Measurements from ENCODE around the gene CD27. TPM values are rescaled to one million over a fixed set of nuclear protein-coding genes. Genes with fewer than 3 reads are reported as not detected.

CD27 gene
- total and polyA plus RNA-seq, 2 of the 13 experiments (the other 11 are each of a cell fraction or from before 2014, with no cell fraction given) = 0.12 TPM; not detected in 1

DNA sequence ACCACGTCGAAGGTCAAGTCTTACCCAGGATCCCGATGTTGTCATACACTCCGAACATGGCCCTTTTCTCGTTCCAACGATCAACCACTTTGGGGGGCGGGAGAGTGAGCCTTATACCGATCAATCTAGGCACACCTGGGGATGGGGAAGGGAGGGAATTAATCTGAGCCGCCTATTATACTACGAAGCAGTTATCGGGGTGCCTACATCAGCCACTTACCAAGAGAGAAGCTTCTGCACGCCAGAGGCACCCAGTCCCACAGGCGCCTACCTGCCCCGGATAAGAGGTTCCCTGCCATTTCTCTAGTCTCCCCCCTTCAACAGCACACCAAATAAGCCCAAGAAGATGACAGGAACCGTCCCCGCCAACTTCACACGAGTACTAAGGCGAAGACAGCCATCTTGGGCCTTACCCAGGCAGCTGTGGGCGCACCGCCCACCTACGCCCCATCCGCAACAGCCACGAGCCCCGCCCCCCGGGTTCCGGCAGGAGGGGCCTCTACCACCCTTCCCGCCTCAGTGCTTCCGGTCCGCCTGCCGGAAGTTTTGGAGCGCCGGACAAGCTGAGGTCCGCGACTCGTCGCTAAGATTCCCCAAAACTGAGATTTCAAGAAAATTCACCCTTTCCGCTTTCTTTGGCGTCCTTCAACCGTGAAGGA, 48.2 kb downstream of the CD27 start, which contains the start of gene MRPL51 (continued):
- TF ChIP-seq, protein P1, sequence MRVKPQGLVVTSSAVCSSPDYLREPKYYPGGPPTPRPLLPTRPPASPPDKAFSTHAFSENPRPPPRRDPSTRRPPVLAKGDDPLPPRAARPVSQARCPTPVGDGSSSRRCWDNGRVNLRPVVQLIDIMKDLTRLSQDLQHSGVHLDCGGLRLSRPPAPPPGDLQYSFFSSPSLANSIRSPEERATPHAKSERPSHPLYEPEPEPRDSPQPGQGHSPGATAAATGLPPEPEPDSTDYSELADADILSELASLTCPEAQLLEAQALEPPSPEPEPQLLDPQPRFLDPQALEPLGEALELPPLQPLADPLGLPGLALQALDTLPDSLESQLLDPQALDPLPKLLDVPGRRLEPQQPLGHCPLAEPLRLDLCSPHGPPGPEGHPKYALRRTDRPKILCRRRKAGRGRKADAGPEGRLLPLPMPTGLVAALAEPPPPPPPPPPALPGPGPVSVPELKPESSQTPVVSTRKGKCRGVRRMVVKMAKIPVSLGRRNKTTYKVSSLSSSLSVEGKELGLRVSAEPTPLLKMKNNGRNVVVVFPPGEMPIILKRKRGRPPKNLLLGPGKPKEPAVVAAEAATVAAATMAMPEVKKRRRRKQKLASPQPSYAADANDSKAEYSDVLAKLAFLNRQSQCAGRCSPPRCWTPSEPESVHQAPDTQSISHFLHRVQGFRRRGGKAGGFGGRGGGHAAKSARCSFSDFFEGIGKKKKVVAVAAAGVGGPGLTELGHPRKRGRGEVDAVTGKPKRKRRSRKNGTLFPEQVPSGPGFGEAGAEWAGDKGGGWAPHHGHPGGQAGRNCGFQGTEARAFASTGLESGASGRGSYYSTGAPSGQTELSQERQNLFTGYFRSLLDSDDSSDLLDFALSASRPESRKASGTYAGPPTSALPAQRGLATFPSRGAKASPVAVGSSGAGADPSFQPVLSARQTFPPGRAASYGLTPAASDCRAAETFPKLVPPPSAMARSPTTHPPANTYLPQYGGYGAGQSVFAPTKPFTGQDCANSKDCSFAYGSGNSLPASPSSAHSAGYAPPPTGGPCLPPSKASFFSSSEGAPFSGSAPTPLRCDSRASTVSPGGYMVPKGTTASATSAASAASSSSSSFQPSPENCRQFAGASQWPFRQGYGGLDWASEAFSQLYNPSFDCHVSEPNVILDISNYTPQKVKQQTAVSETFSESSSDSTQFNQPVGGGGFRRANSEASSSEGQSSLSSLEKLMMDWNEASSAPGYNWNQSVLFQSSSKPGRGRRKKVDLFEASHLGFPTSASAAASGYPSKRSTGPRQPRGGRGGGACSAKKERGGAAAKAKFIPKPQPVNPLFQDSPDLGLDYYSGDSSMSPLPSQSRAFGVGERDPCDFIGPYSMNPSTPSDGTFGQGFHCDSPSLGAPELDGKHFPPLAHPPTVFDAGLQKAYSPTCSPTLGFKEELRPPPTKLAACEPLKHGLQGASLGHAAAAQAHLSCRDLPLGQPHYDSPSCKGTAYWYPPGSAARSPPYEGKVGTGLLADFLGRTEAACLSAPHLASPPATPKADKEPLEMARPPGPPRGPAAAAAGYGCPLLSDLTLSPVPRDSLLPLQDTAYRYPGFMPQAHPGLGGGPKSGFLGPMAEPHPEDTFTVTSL (CRISPR knock-in tag; IDR thresholded peaks at IDR 0.05; ENCODE audit: borderline replicate concordance) = no peak; the same call in 1 of the 2 replicates
- TF ChIP-seq NONO (IDR thresholded peaks at IDR 0.05) (no peak), NONO (CRISPR knock-in tag; conservative IDR thresholded peaks at IDR 0.05) (no peak), HMG20A (CRISPR knock-in tag; IDR thresholded peaks at IDR 0.05; ENCODE audit: borderline replicate concordance) (no peak), KLF6 (CRISPR knock-in tag; IDR thresholded peaks at IDR 0.05) (0 out of 2 replicates have a peak, but pooled peaks have one; percentile 31), SP4 (CRISPR knock-in tag; IDR thresholded peaks at IDR 0.05) (peak; percentile 84), JARID2 (CRISPR knock-in tag; IDR thresholded peaks at IDR 0.05; ENCODE audit: insufficient replicate concordance) (peak; percentile 38), HMG20B (CRISPR knock-in tag; conservative IDR thresholded peaks at IDR 0.05) (no peak), ZNF749 (CRISPR knock-in tag; IDR thresholded peaks at IDR 0.05; ENCODE audit: borderline replicate concordance) (no peak), ZNF432 (CRISPR knock-in tag; IDR thresholded peaks at IDR 0.05; ENCODE audit: borderline replicate concordance) (no peak)
- TF ChIP-seq, protein P2, sequence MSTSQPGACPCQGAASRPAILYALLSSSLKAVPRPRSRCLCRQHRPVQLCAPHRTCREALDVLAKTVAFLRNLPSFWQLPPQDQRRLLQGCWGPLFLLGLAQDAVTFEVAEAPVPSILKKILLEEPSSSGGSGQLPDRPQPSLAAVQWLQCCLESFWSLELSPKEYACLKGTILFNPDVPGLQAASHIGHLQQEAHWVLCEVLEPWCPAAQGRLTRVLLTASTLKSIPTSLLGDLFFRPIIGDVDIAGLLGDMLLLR (CRISPR knock-in tag; IDR thresholded peaks at IDR 0.05) = no peak
- TF ChIP-seq, protein P3, sequence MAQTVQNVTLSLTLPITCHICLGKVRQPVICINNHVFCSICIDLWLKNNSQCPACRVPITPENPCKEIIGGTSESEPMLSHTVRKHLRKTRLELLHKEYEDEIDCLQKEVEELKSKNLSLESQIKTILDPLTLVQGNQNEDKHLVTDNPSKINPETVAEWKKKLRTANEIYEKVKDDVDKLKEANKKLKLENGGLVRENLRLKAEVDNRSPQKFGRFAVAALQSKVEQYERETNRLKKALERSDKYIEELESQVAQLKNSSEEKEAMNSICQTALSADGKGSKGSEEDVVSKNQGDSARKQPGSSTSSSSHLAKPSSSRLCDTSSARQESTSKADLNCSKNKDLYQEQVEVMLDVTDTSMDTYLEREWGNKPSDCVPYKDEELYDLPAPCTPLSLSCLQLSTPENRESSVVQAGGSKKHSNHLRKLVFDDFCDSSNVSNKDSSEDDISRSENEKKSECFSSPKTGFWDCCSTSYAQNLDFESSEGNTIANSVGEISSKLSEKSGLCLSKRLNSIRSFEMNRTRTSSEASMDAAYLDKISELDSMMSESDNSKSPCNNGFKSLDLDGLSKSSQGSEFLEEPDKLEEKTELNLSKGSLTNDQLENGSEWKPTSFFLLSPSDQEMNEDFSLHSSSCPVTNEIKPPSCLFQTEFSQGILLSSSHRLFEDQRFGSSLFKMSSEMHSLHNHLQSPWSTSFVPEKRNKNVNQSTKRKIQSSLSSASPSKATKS (CRISPR knock-in tag; IDR thresholded peaks at IDR 0.05) = no peak
- TF ChIP-seq, protein P4, sequence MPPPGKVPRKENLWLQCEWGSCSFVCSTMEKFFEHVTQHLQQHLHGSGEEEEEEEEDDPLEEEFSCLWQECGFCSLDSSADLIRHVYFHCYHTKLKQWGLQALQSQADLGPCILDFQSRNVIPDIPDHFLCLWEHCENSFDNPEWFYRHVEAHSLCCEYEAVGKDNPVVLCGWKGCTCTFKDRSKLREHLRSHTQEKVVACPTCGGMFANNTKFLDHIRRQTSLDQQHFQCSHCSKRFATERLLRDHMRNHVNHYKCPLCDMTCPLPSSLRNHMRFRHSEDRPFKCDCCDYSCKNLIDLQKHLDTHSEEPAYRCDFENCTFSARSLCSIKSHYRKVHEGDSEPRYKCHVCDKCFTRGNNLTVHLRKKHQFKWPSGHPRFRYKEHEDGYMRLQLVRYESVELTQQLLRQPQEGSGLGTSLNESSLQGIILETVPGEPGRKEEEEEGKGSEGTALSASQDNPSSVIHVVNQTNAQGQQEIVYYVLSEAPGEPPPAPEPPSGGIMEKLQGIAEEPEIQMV (CRISPR knock-in tag; IDR thresholded peaks at IDR 0.05; ENCODE audit: low read depth) = peak; percentile 86
- TF ChIP-seq, protein P5, sequence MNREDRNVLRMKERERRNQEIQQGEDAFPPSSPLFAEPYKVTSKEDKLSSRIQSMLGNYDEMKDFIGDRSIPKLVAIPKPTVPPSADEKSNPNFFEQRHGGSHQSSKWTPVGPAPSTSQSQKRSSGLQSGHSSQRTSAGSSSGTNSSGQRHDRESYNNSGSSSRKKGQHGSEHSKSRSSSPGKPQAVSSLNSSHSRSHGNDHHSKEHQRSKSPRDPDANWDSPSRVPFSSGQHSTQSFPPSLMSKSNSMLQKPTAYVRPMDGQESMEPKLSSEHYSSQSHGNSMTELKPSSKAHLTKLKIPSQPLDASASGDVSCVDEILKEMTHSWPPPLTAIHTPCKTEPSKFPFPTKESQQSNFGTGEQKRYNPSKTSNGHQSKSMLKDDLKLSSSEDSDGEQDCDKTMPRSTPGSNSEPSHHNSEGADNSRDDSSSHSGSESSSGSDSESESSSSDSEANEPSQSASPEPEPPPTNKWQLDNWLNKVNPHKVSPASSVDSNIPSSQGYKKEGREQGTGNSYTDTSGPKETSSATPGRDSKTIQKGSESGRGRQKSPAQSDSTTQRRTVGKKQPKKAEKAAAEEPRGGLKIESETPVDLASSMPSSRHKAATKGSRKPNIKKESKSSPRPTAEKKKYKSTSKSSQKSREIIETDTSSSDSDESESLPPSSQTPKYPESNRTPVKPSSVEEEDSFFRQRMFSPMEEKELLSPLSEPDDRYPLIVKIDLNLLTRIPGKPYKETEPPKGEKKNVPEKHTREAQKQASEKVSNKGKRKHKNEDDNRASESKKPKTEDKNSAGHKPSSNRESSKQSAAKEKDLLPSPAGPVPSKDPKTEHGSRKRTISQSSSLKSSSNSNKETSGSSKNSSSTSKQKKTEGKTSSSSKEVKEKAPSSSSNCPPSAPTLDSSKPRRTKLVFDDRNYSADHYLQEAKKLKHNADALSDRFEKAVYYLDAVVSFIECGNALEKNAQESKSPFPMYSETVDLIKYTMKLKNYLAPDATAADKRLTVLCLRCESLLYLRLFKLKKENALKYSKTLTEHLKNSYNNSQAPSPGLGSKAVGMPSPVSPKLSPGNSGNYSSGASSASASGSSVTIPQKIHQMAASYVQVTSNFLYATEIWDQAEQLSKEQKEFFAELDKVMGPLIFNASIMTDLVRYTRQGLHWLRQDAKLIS (CRISPR knock-in tag; IDR thresholded peaks at IDR 0.05) = no peak
